ENCODE measurements around the gene S100A5.

DNA sequence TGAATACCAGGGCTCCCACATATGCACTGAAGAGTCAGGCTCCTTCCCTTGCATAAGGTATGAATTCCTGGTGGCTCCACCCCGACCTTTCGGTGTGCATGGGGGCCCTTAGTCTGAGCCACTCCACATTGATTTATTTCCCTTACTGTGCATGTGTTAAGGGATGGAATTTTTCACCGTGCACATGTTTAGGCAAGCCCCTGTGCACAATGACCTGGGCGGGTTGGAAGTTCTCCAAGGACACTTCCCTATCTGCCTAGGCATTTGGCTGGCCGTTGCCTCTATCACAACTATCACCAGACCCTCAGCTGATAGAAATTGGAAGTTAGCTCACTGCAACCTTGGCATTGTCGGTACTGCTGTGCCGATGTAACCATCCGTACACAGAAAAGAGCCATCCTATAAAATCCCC lies 14.6 kb downstream of the S100A5 start:
- no peak for TF ChIP-seq CTCF (IDR thresholded peaks at IDR 0.05)
- TF ChIP-seq POLR2A (IDR thresholded peaks at IDR 0.05) = no peak

All from body of pancreas (tissue), 4 donors.